MM.1S (cell line): Measurements from ENCODE around the gene SMCO3.

ENCODE experiments used
- DNase-seq: peaks from one replicate; pipeline ENCODE4 v3.0.0-alpha.2; 2015
- H2AFZ ChIP-seq: fragments of 300-600 bp; sonication (generic); 2 replicates; pipeline ENCODE4 v1.6.0; 2016; ENCODE audit warnings: antibody characterized with exemption, low read length
- H3F3A ChIP-seq: fragments of 300-600 bp; sonication (generic); 2 replicates; pipeline ENCODE4 v1.6.1; 2016; ENCODE audit warnings: mild to moderate bottlenecking, antibody characterized with exemption, low read length, moderate library complexity, mixed read lengths; ENCODE audit not compliant: insufficient read depth
- H3K27ac ChIP-seq: fragments of 300-600 bp; sonication (generic); 2 replicates; pipeline ENCODE4 v1.5.1; 2016; ENCODE audit warnings: mild to moderate bottlenecking, low read length
- H3K27me3 ChIP-seq: fragments of 300-600 bp; sonication (generic); replicated peaks from 2 replicates; pipeline ENCODE4 v1.6.0; 2016; ENCODE audit warnings: low read length; ENCODE audit not compliant: insufficient read depth
- H3K36me3 ChIP-seq: fragments of 300-600 bp; sonication (generic); replicated peaks from 2 replicates; pipeline ENCODE4 v1.6.1; 2016; ENCODE audit warnings: mild to moderate bottlenecking, low read length, mixed read lengths; ENCODE audit not compliant: insufficient read depth
- H3K4me1 ChIP-seq: fragments of 300-600 bp; sonication (generic); 2 replicates; pipeline ENCODE4 v1.6.1; 2016; ENCODE audit warnings: low read length, mixed read lengths
- H3K4me2 ChIP-seq: fragments of 300-600 bp; sonication (generic); 2 replicates; pipeline ENCODE4 v1.6.0; 2016; ENCODE audit warnings: low read depth, low read length
- H3K4me3 ChIP-seq: fragments of 300-600 bp; sonication (generic); 2 replicates; pipeline ENCODE4 v1.5.1; 2016; ENCODE audit warnings: low read length, mixed read lengths
- H3K79me2 ChIP-seq: fragments of 300-600 bp; sonication (generic); 2 replicates; pipeline ENCODE4 v1.6.1; 2016; ENCODE audit warnings: mixed run types, low read length, mixed read lengths
- H3K9ac ChIP-seq: fragments of 300-600 bp; sonication (generic); 2 replicates; pipeline ENCODE4 v1.6.1; 2016; ENCODE audit warnings: low read length, mixed read lengths
- H3K9me2 ChIP-seq: fragments of 300-600 bp; sonication (generic); replicated peaks from 2 replicates; pipeline ENCODE4 v1.6.1; 2016; ENCODE audit warnings: mild to moderate bottlenecking, low read length, mixed read lengths; ENCODE audit not compliant: insufficient read depth
- H3K9me3 ChIP-seq: fragments of 300-600 bp; sonication (generic); replicated peaks from 2 replicates; pipeline ENCODE4 v1.6.1; 2016; ENCODE audit warnings: mild to moderate bottlenecking, low read length, mixed read lengths; ENCODE audit not compliant: insufficient read depth
- H4K20me1 ChIP-seq: fragments of 300-600 bp; sonication (generic); 2 replicates; pipeline ENCODE4 v1.6.1; 2016; ENCODE audit warnings: mild to moderate bottlenecking, low read length, moderate library complexity, mixed read lengths; ENCODE audit not compliant: insufficient read depth
- CTCF ChIP-seq: fragments of 300-600 bp; sonication (generic); IDR thresholded peaks from 2 replicates; pipeline ENCODE4 v1.5.1; 2016; ENCODE audit warnings: antibody characterized with exemption, low read length, mixed read lengths
- EZH2 ChIP-seq: fragments of 300-600 bp; sonication (generic); optimal IDR thresholded peaks from 2 replicates; pipeline ENCODE3; 2017; ENCODE audit warnings: low read depth, mild to moderate bottlenecking, antibody characterized with exemption, low read length, mixed read lengths
- EZH2phosphoT487 ChIP-seq: fragments of 300-600 bp; sonication (generic); IDR thresholded peaks from 2 replicates; pipeline ENCODE4 v1.6.1; 2018; ENCODE audit warnings: antibody characterized with exemption, low read length

The SMCO3 gene

GRCh38 chr12:14776236-14776961, 37.6 kb downstream of the SMCO3 start:
- H3K9ac ChIP-seq: no peak overlapping the region
- peak; percentile 23 for DNase-seq
- no peak overlapping the region for H3K27ac ChIP-seq

GRCh38 chr12:14775636-14775980, 38.4 kb downstream of the SMCO3 start:
- Histone ChIP-seq H3K4me3 (no peak overlapping the region; the same call in 1 of the 2 replicates), H3K9me3 (no peaks in the 10 kb centered on the region), H3K9ac (no peak overlapping the region), H3F3A (peaks cover 21% of the 10 kb centered on the region), H3K4me1 (peaks cover 7% of the 10 kb centered on the region; the same call in 1 of the 2 replicates), H4K20me1 (no peaks in the 10 kb centered on the region), H2AFZ (no peak overlapping the region), H3K27me3 (no peaks in the 10 kb centered on the region), H3K4me2 (peak overlapping the region; percentile 77; the same call in 1 of the 2 replicates), H3K36me3 (no peaks in the 10 kb centered on the region), H3K27ac (no peak overlapping the region), H3K9me2 (no peaks in the 10 kb centered on the region), H3K79me2 (no peaks in the 10 kb centered on the region)
- no peak for TF ChIP-seq CTCF
- no peak for TF ChIP-seq EZH2phosphoT487
- no peak for TF ChIP-seq EZH2
- DNase-seq: no peak

More at GRCh38 chr12:14776236-14776961, 37.6 kb downstream of the SMCO3 start:
- Histone ChIP-seq H2AFZ (no peak overlapping the region), H3K36me3 (no peaks in the 10 kb centered on the region), H3K9me3 (no peaks in the 10 kb centered on the region), H3K4me1 (peaks cover 7% of the 10 kb centered on the region; the same call in 1 of the 2 replicates), H3K4me2 (no peak overlapping the region), H3K9me2 (no peaks in the 10 kb centered on the region), H3K4me3 (no peak overlapping the region), H3F3A (peaks cover 13% of the 10 kb centered on the region), H3K27me3 (no peaks in the 10 kb centered on the region), H3K79me2 (no peaks in the 10 kb centered on the region), H4K20me1 (no peaks in the 10 kb centered on the region)
- TF ChIP-seq EZH2phosphoT487 (no peak), CTCF (peak; percentile 36)

- Histone ChIP-seq H4K20me1 (no peaks in the 10 kb centered on the region), H3K9me3 (no peaks in the 10 kb centered on the region), H2AFZ (peak overlapping the region; percentile 80), H3K9me2 (no peaks in the 10 kb centered on the region), H3F3A (peaks cover 27% of the 10 kb centered on the region), H3K79me2 (no peaks in the 10 kb centered on the region), H3K4me2 (peak overlapping the region; percentile 77), H3K27ac (peak overlapping the region; percentile 60; the same call in 1 of the 2 replicates), H3K4me1 (peaks cover 4% of the 10 kb centered on the region; the same call in 1 of the 2 replicates), H3K9ac (peak overlapping the region; percentile 66), H3K36me3 (no peaks in the 10 kb centered on the region), H3K27me3 (no peaks in the 10 kb centered on the region), H3K4me3 (peak overlapping the region; percentile 77)
- DNase-seq: no peak
- no peak for TF ChIP-seq CTCF
- TF ChIP-seq EZH2: no peak
- no peak for TF ChIP-seq EZH2phosphoT487
These were observed 38.9 kb downstream of the SMCO3 start for GRCh38 chr12:14774906-14775635.
